HFFc6 (cell line): ENCODE measurements around the gene KNDC1. TPM values are rescaled to one million over a fixed set of nuclear protein-coding genes. Genes with fewer than 3 reads are reported as not detected.
A peak's percentile ranks its signal among the peaks of the same experiment; 100 is the strongest.

ENCODE experiments used
- DNase-seq: peaks from one replicate; pipeline ENCODE4 v3.0.0-alpha.2; 2018
- H3K27ac Mint-ChIP-seq: 2 replicates; pipeline ENCODE4 v1.8.0; 2020; ENCODE audit warnings: mild to moderate bottlenecking, mixed read lengths
- H3K27me3 Mint-ChIP-seq: 2 replicates; pipeline ENCODE4 v1.8.0; 2021; ENCODE audit warnings: mild to moderate bottlenecking, moderate library complexity, mixed read lengths; ENCODE audit not compliant: insufficient read depth
- H3K36me3 Mint-ChIP-seq: 2 replicates; pipeline ENCODE4 v1.8.0; 2021; ENCODE audit warnings: low read depth, mixed read lengths
- H3K4me1 Mint-ChIP-seq: 2 replicates; pipeline ENCODE4 v1.8.0; 2020; ENCODE audit warnings: low read depth, mixed read lengths
- H3K4me3 Mint-ChIP-seq: 2 replicates; pipeline ENCODE4 v1.8.0; 2020; ENCODE audit warnings: mild to moderate bottlenecking, moderate library complexity, mixed read lengths
- H3K9me3 Mint-ChIP-seq: 2 replicates; pipeline ENCODE4 v1.8.0; 2020; ENCODE audit warnings: mild to moderate bottlenecking, mixed read lengths
- CTCF ChIP-seq: fragments of 200-600 bp; sonication (generic); IDR thresholded peaks from 2 replicates; pipeline ENCODE4 v1.5.0; 2021; ENCODE audit warnings: antibody characterized with exemption, mild to moderate bottlenecking
- total RNA-seq, 6 experiments: library from RNA; stranded (reverse); fragmentation: NEBNext Ultra II Directional; extraction: Animal tissue kit (Norgen Biotek cat#: 25700); gene quantifications; 2 replicates in 1 of 6; 3 replicates in 5 of 6; pipeline ENCODE4 v1.2.3, GENCODE V29; 2021

Gene KNDC1
- total RNA-seq, 6 experiments from 2014 or later = 0.05 to 1.00 (median 0.28) TPM; not detected in 3

GRCh38 chr10:133239990-133240389 lies 80.0 kb downstream of the KNDC1 start:
- peaks cover 21% of the 10 kb centered on the region for H3K27me3 Mint-ChIP-seq
- H3K4me1 Mint-ChIP-seq = peaks cover 7% of the 10 kb centered on the region
- H3K36me3 Mint-ChIP-seq = no peaks in the 10 kb centered on the region
- no peak overlapping the region for H3K4me3 Mint-ChIP-seq
- TF ChIP-seq CTCF = no peak
- H3K9me3 Mint-ChIP-seq = no peaks in the 10 kb centered on the region
- H3K27ac Mint-ChIP-seq = no peak overlapping the region
- DNase-seq = no peak

GRCh38 chr10:133241501-133242205 lies 81.6 kb downstream of the KNDC1 start:
- Mint-ChIP-seq H3K27me3 (peaks cover 21% of the 10 kb centered on the region), H3K4me1 (peaks cover 7% of the 10 kb centered on the region), H3K9me3 (no peaks in the 10 kb centered on the region), H3K4me3 (no peak overlapping the region), H3K36me3 (no peaks in the 10 kb centered on the region), H3K27ac (no peak overlapping the region)
- DNase-seq = no peak
- TF ChIP-seq CTCF = no peak

- Mint-ChIP-seq H3K4me3 (no peak overlapping the region), H3K4me1 (peaks cover 7% of the 10 kb centered on the region), H3K36me3 (no peaks in the 10 kb centered on the region), H3K27ac (no peak overlapping the region), H3K9me3 (no peaks in the 10 kb centered on the region), H3K27me3 (peaks cover 17% of the 10 kb centered on the region)
- peak; percentile 48 for DNase-seq
- TF ChIP-seq CTCF = no peak
These were observed 82.8 kb downstream of the KNDC1 start for GRCh38 chr10:133242611-133243356.

GRCh38 chr10:133243593-133243992 lies 83.6 kb downstream of the KNDC1 start:
- no peak overlapping the region for H3K4me3 Mint-ChIP-seq
- TF ChIP-seq CTCF = no peak
- peaks cover 13% of the 10 kb centered on the region for H3K27me3 Mint-ChIP-seq
- H3K4me1 Mint-ChIP-seq = peaks cover 7% of the 10 kb centered on the region
- H3K36me3 Mint-ChIP-seq = no peaks in the 10 kb centered on the region
- DNase-seq = no peak
- H3K27ac Mint-ChIP-seq = no peak overlapping the region
- H3K9me3 Mint-ChIP-seq = no peaks in the 10 kb centered on the region

GRCh38 chr10:133245439-133246235 lies 85.6 kb downstream of the KNDC1 start:
- DNase-seq = no peak
- no peak overlapping the region for H3K4me3 Mint-ChIP-seq
- no peak overlapping the region for H3K27ac Mint-ChIP-seq
- H3K36me3 Mint-ChIP-seq = no peaks in the 10 kb centered on the region
- H3K27me3 Mint-ChIP-seq = peaks cover 16% of the 10 kb centered on the region
- peaks cover 7% of the 10 kb centered on the region for H3K4me1 Mint-ChIP-seq
- no peaks in the 10 kb centered on the region for H3K9me3 Mint-ChIP-seq
- no peak for TF ChIP-seq CTCF
